GOT3 (cell line): ENCODE results near the gene STK25.
"Not testable (repeated sequence)": the region's sequence is repeated elsewhere in the genome, so short reads cannot be mapped to it uniquely, and the experiment has no call there.

Experiments
- DNase-seq: peaks from one replicate; lab custom pipeline; 2025; ENCODE audit warnings: mixed read lengths; lab: John Stamatoyannopoulos, UW

Gene STK25

GRCh38 chr2:241507430-241508239, 749 bp downstream of the STK25 start:
- DNase-seq: no peak

GRCh38 chr2:241506793-241507429, 1.5 kb downstream of the STK25 start:
- DNase-seq: no peak

- not testable (repeated sequence) for DNase-seq
Measured at GRCh38 chr2:241506317-241506716, 2.1 kb downstream of the STK25 start.

GRCh38 chr2:241505781-241506201, 2.6 kb downstream of the STK25 start:
- DNase-seq: no peak

- DNase-seq: no peak
Measured at GRCh38 chr2:241505086-241505780, 3.2 kb downstream of the STK25 start.

GRCh38 chr2:241503776-241504392, 4.5 kb downstream of the STK25 start:
- no peak for DNase-seq

- DNase-seq: no peak
Measured at GRCh38 chr2:241502281-241502680, 6.1 kb downstream of the STK25 start.

GRCh38 chr2:241501551-241501950, 6.8 kb downstream of the STK25 start:
- DNase-seq: no peak

GRCh38 chr2:241501099-241501541, 7.3 kb downstream of the STK25 start:
- DNase-seq: no peak

- no peak for DNase-seq
Measured at GRCh38 chr2:241500431-241500975, 7.9 kb downstream of the STK25 start.

- DNase-seq: no peak
Measured at GRCh38 chr2:241500016-241500415, 8.4 kb downstream of the STK25 start.

- DNase-seq: no peak
Measured at GRCh38 chr2:241499146-241499965, 9.0 kb downstream of the STK25 start.

GRCh38 chr2:241498115-241499070, 10.0 kb downstream of the STK25 start:
- no peak for DNase-seq

GRCh38 chr2:241496904-241497877, 11.2 kb downstream of the STK25 start:
- no peak for DNase-seq

- DNase-seq: no peak
Measured at GRCh38 chr2:241496003-241496707, 12.2 kb downstream of the STK25 start.

- no peak for DNase-seq
Measured at GRCh38 chr2:241495172-241496002, 13.0 kb downstream of the STK25 start.

GRCh38 chr2:241494311-241494908, 14.0 kb downstream of the STK25 start:
- no peak for DNase-seq
